Measurements from ENCODE around the gene NEU4. TPM values are rescaled to one million over a fixed set of nuclear protein-coding genes. Genes with fewer than 3 reads are reported as not detected.

NEU4 gene
- total RNA-seq, 4 donors from 2014 or later: 58.1 to 195 (median 93.9) TPM

DNA sequence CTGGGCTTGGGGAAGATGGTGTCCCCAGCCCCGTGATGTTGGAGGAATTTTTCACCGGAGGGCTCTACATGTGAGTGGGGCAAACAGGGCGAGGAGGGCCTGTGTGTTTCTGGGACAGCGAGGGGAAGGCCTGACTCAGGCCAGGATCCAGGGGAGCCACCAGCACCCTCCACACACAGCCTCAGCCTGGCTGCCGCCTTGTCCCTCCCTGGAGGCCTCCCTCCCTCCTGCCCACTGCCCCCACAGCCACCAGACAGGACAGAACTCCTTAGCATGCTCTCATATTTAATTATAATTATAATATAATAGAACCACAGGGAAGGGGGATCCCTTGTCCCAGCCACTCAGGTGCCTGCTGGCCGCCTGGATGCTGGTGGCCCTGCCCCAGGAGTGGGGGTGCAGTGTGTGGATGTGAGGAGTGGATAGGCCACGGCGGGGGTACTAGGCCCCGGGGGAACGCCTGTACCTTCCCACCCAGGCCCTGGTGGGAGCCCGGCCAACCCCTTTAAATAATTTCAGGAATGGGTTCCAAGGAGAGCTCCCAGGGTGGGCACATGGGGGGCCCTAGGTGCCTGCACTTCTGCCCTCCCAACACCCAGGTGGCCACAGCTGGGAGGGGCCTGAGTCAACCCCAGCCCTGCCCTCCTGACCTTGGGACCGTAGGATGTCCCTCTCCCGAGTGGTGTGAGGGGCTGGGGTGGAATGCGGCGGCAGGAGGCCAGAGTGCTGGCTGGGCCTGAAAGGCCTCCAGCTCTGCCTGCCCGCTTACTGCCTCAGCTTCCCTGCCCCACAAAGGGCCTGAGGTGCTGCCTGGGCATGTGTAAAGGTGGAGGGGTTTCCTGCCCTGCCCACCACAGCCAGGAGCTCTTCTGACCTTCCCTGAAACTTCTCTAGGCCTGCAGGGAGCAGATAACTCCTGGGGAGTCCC is 40.9 kb downstream of the NEU4 start:
- no peak overlapping the region for H3K4me3 ChIP-seq
- H3K27me3 ChIP-seq: no peaks in the 10 kb centered on the region
- H3K9me3 ChIP-seq: no peaks in the 10 kb centered on the region
- H3K4me1 ChIP-seq: peaks cover 0 to 5% (median 2%) of the 10 kb centered on the region in 4 donors
- 86% methylated on average over 13 of the region's 16 CpGs; no CpG with 5 or more reads in 1 of the 2 donors for WGBS, 2 donors (ENCODE audit: low coverage in 1 of 2)
- in situ Hi-C loops (cut with MboI; ENCODE audit: low pct_ligation_motif_present in 1 of 4, low pct_unique_long_range_greater_than_20kb in 1 of 4, low sequenced_read_pairs in 3 of 4): no loop called here
- TF ChIP-seq POLR2A (IDR thresholded peaks at IDR 0.05) (no peak), EP300 (IDR thresholded peaks at IDR 0.05; ENCODE audit: low read depth) (no peak), POLR2AphosphoS5 (IDR thresholded peaks at IDR 0.05) (no peak)
- TF ChIP-seq, protein P1, sequence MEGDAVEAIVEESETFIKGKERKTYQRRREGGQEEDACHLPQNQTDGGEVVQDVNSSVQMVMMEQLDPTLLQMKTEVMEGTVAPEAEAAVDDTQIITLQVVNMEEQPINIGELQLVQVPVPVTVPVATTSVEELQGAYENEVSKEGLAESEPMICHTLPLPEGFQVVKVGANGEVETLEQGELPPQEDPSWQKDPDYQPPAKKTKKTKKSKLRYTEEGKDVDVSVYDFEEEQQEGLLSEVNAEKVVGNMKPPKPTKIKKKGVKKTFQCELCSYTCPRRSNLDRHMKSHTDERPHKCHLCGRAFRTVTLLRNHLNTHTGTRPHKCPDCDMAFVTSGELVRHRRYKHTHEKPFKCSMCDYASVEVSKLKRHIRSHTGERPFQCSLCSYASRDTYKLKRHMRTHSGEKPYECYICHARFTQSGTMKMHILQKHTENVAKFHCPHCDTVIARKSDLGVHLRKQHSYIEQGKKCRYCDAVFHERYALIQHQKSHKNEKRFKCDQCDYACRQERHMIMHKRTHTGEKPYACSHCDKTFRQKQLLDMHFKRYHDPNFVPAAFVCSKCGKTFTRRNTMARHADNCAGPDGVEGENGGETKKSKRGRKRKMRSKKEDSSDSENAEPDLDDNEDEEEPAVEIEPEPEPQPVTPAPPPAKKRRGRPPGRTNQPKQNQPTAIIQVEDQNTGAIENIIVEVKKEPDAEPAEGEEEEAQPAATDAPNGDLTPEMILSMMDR (IDR thresholded peaks at IDR 0.05): no peak
- intact Hi-C loops (cut with DNase I; ENCODE audit: low total_unique reads): loop anchor here (5.0 kb wide), 1 partner anchor 863 kb away; no protein-coding TSS in a partner anchor
- DNase-seq: no peak
- no peak overlapping the region for H3K27ac ChIP-seq
- no peaks in the 10 kb centered on the region for H3K36me3 ChIP-seq

DNA sequence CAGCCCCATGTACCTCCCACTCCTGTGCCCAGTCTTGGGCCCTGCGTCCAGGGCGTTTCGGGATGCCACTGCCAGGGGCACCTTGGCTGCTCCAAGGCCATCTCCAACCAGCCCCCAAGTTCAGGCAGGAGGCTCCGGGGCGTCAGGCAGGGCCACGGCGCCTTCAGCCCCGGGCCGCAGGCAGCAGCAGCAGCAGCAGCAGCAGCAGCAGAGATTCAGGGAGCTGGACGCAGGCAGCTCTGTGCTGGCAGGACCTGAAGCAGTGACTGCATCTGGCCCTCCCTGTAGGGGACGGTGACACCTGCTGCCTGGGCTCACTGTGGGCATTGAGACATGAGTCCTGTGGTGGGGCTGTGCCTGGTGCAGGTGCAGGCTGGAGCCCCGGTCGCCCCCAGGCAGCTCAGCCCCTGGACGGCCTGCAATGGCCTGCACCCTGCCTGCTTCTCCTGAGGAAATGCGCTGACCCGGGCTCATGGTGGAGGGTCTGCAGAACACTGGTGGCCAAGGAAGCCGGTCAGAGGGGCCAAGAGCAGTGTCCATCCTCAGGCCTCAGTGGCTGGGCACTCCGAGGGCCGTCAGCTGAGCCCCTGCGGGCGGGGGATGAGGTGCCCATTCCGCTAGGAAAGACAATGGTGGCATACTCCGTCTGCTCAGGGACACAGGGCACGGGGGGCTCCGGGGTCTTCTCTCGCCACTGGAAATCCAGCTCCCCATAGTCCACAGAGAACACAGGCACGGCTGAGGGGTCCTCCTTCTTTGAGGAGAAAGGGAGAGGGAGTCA is 41.7 kb downstream of the NEU4 start:
- 96% methylated on average over 20 of the region's 27 CpGs; no CpG with 5 or more reads in 1 of the 2 donors for WGBS, 2 donors (ENCODE audit: low coverage in 1 of 2)
- Histone ChIP-seq H3K27me3 (no peaks in the 10 kb centered on the region), H3K36me3 (no peaks in the 10 kb centered on the region), H3K9me3 (no peaks in the 10 kb centered on the region), H3K4me1 (peaks cover 0 to 4% (median 0%) of the 10 kb centered on the region in 4 donors), H3K4me3 (no peak overlapping the region), H3K27ac (no peak overlapping the region)
- in situ Hi-C loops (cut with MboI; ENCODE audit: low pct_ligation_motif_present in 1 of 4, low pct_unique_long_range_greater_than_20kb in 1 of 4, low sequenced_read_pairs in 3 of 4): no loop called here
- intact Hi-C loops (cut with DNase I; ENCODE audit: low total_unique reads): no loop called here
- TF ChIP-seq, protein P1 (IDR thresholded peaks at IDR 0.05): no peak
- no peak for TF ChIP-seq POLR2AphosphoS5 (IDR thresholded peaks at IDR 0.05)
- TF ChIP-seq EP300 (IDR thresholded peaks at IDR 0.05; ENCODE audit: low read depth): no peak
- no peak for TF ChIP-seq POLR2A (IDR thresholded peaks at IDR 0.05)
- DNase-seq: no peak

DNA sequence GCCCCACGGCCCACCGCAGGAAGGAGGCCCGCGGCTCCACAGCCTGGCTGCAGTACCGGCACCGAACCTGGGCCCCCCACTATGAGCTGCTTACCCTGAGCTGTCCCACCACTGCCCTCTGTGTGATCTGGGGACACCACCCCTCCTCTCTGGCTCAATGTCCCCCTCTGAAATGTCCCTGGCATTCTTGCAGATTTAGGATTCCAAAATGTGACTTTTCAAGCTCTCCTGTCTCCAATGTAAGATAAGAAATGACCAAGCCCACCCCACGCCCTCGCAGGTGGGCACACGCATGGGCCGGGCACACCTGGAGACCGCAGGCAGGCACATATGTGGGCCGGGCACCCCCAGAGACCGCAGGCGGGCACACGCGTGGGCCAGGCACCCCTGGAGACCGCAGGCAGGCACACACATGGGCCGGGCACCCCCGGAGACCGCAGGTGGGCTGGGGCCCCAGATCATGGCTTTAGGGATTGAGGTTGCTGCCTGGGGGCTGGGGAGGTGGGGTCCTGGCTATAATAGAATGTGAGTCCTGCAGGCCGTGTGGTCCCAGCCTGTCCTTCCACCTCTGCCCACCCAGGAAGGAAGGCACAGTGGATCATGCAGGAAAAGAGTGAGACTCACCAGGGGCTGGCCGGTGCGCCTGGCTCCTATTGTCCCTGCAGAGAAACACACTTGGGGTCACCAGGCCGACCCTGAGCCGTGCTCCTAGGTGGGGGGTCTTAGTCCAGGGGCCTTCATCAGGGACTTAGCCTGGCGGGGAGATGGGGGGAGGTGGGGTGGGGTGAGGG is 42.5 kb downstream of the NEU4 start:
- no peaks in the 10 kb centered on the region for H3K36me3 ChIP-seq
- no peaks in the 10 kb centered on the region for H3K4me1 ChIP-seq
- H3K27ac ChIP-seq: no peak overlapping the region
- no peak for DNase-seq
- H3K27me3 ChIP-seq: no peaks in the 10 kb centered on the region
- H3K9me3 ChIP-seq: no peaks in the 10 kb centered on the region
- in situ Hi-C loops (cut with MboI; ENCODE audit: low pct_ligation_motif_present in 1 of 4, low pct_unique_long_range_greater_than_20kb in 1 of 4, low sequenced_read_pairs in 3 of 4) (no loop called here), intact Hi-C loops (cut with DNase I; ENCODE audit: low total_unique reads) (no loop called here)
- 95% methylated on average over 23 of the region's 26 CpGs; no CpG with 5 or more reads in 1 of the 2 donors for WGBS, 2 donors (ENCODE audit: low coverage in 1 of 2)
- H3K4me3 ChIP-seq: no peak overlapping the region
- TF ChIP-seq EP300 (IDR thresholded peaks at IDR 0.05; ENCODE audit: low read depth) (no peak), POLR2A (IDR thresholded peaks at IDR 0.05) (no peak)
- TF ChIP-seq, protein P1 (IDR thresholded peaks at IDR 0.05): no peak

Data from transverse colon (tissue), 4 donors.